HepG2 (cell line): Measurements from ENCODE around the gene VPS50. TPM values are rescaled to one million over a fixed set of nuclear protein-coding genes. Genes with fewer than 3 reads are reported as not detected.

ENCODE experiments used
- GTF3A ChIP-seq: sonication (generic); formaldehyde crosslinking; conservative IDR thresholded peaks from 2 replicates; pipeline ENCODE4 v1.4.0; 2020; ENCODE audit warnings: mild to moderate bottlenecking, missing genetic modification reagents
- GZF1 ChIP-seq: sonication (generic); formaldehyde crosslinking; IDR thresholded peaks from 2 replicates; pipeline ENCODE4 v1.5.1; 2020; ENCODE audit warnings: mild to moderate bottlenecking, missing genetic modification reagents
- KDM3A ChIP-seq: IDR thresholded peaks from 2 replicates; pipeline ENCODE4 v1.6.1; 2018; ENCODE audit warnings: low read depth, missing compliant biosample characterization
- KLF15 ChIP-seq: sonication (generic); formaldehyde crosslinking; IDR thresholded peaks from 2 replicates; pipeline ENCODE4 v1.8.1; 2023; ENCODE audit warnings: borderline replicate concordance, mild to moderate bottlenecking, inconsistent platforms, missing genetic modification reagents, mixed read lengths
- KLF6 ChIP-seq: IDR thresholded peaks from 2 replicates; pipeline ENCODE4 v1.8.0; 2016; ENCODE audit warnings: missing biosample characterization, missing genetic modification reagents
- KLF9 ChIP-seq: IDR thresholded peaks from 2 replicates; pipeline ENCODE4 v1.6.1; 2016; ENCODE audit warnings: low read depth
- NFE2L2 ChIP-seq: fragments of 150-350 bp; IDR thresholded peaks from 2 replicates; pipeline ENCODE4 v1.6.1; 2014; ENCODE audit warnings: low read length
- POGZ ChIP-seq: sonication (generic); formaldehyde crosslinking; IDR thresholded peaks from 2 replicates; pipeline ENCODE4 v1.4.0; 2020; ENCODE audit warnings: mild to moderate bottlenecking, missing genetic modification reagents
- WIZ ChIP-seq: sonication (generic); formaldehyde crosslinking; IDR thresholded peaks from 2 replicates; pipeline ENCODE4 v1.5.1; 2020; ENCODE audit warnings: mild to moderate bottlenecking, missing genetic modification reagents
- ZFP82 ChIP-seq: sonication (generic); formaldehyde crosslinking; IDR thresholded peaks from 2 replicates; pipeline ENCODE4 v1.5.1; 2020; ENCODE audit warnings: mild to moderate bottlenecking, missing genetic modification reagents, borderline replicate concordance
- ZNF20 ChIP-seq: sonication (generic); formaldehyde crosslinking; IDR thresholded peaks from 2 replicates; pipeline ENCODE4 v1.4.0; 2020; ENCODE audit warnings: mild to moderate bottlenecking, moderate library complexity, missing genetic modification reagents
- ZNF563 ChIP-seq: sonication (generic); formaldehyde crosslinking; IDR thresholded peaks from 2 replicates; pipeline ENCODE4 v1.8.0; 2022; ENCODE audit warnings: mild to moderate bottlenecking, moderate library complexity, missing genetic modification reagents
- ZNF775 ChIP-seq: sonication (generic); formaldehyde crosslinking; IDR thresholded peaks from 2 replicates; pipeline ENCODE4 v1.4.0; 2020; ENCODE audit warnings: missing genetic modification reagents, mild to moderate bottlenecking, moderate library complexity, borderline replicate concordance
- ZNF83 ChIP-seq: sonication (generic); formaldehyde crosslinking; IDR thresholded peaks from 2 replicates; pipeline ENCODE4 v1.4.0; 2020; ENCODE audit warnings: missing genetic modification reagents, mild to moderate bottlenecking, borderline replicate concordance
- polyA plus RNA-seq, 8 experiments: library from polyadenylated mRNA; depleted of rRNA in 3 of 8; stranded (reverse) in 7 of 8; unstranded in 1 of 8; fragments of >200 nt; fragmentation: Illumina TruSeq in 4 of 8; extraction: Trizol in 4 of 8; gene quantifications; 2 replicates each; pipeline versions ENCODE4 v1.2.1 to v1.2.3, GENCODE V29; 2011 to 2016; ENCODE audit warnings: low read depth in 4 of 8, missing spikeins in 1 of 8, mixed read lengths in 1 of 8; ENCODE audit not compliant: insufficient read depth in 1 of 8
- total RNA-seq, 5 experiments: library from RNA; depleted of rRNA; stranded (reverse); fragments of >200 nt; fragmentation: Illumina TruSeq; extraction: Trizol; gene quantifications; 2 replicates each; pipeline ENCODE4 v1.2.3, GENCODE V29; 2016; ENCODE audit warnings: low read depth in 1 of 5
- TF ChIP-seq, protein P1 (sequence below): sonication (generic); formaldehyde crosslinking; IDR thresholded peaks from 2 replicates; pipeline ENCODE4 v1.5.1; 2020; ENCODE audit warnings: mild to moderate bottlenecking, missing genetic modification reagents
- TF ChIP-seq, protein P2 (sequence below): sonication (generic); formaldehyde crosslinking; IDR thresholded peaks from 2 replicates; pipeline ENCODE4 v1.4.0; 2020; ENCODE audit warnings: missing genetic modification reagents, borderline replicate concordance
- TF ChIP-seq, protein P3 (sequence below): sonication (generic); formaldehyde crosslinking; IDR thresholded peaks from 2 replicates; pipeline ENCODE4 v1.9.0; 2022; ENCODE audit warnings: low read depth, missing genetic modification reagents
- TF ChIP-seq, protein P4 (sequence below): sonication (generic); formaldehyde crosslinking; IDR thresholded peaks from 2 replicates; pipeline ENCODE4 v1.5.0; 2020; ENCODE audit warnings: mild to moderate bottlenecking, missing genetic modification reagents

The VPS50 gene
- total and polyA plus RNA-seq, 2 of the 13 experiments (the other 11 are each of a cell fraction or from before 2014, with no cell fraction given), result 10.3 to 20.4 TPM

DNA sequence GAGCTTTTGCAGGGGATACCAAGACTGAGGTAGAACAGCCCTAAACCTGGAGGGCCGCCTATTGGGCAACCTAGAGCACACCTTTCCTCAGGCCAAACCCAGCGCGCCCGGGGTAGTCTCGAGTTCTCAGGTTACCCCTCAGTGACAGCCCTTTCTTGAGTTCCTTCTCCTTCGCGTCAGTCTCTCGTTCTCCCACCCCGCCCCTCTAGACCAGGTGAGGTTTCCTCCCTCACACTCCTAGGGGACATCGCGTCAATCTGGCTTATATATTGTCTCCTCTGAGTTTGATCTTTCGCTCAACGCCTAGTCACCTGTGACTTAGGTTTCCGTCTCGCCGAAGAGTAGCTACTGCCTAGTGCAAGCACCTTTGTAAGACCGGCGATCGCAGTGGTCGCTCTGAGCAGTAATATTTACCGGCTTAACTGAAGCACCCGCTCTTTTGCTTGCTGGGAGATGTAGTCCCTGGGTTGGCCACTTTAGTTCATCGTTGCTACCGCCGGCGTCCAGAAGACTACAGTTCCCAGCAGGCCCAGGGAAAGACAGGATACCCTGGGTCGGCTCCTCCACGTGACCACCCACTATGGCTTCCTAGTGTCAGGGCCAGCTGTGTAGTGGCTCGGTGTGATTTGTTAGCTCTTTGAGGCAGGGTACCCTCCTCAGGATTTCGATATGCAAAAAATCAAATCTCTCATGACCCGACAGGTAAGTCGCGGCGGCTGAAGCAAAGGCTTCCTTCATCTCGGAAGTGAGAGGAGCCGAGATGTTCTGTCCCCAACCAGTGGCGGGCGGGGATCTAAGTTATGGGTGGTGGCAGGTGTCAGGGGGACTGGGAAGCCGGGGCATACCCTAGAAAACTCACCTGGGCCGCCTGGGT, at the start of gene VPS50 (continued):
- TF ChIP-seq KDM3A (CRISPR knock-in tag) (no peak; the same call in 1 of the 2 replicates), NFE2L2 (no peak), GTF3A (CRISPR knock-in tag) (0 out of 2 replicates have a peak, but pooled peaks have one; percentile 47), GZF1 (CRISPR knock-in tag) (no peak), KLF9 (no peak), ZNF20 (CRISPR knock-in tag) (no peak), ZNF775 (CRISPR knock-in tag) (no peak), ZNF83 (CRISPR knock-in tag) (no peak), ZFP82 (no peak; the same call in 1 of the 2 replicates), ZNF563 (no peak), KLF6 (CRISPR knock-in tag) (no peak), WIZ (CRISPR knock-in tag) (no peak), POGZ (peak; percentile 74), KLF15 (no peak)
- TF ChIP-seq, protein P1, sequence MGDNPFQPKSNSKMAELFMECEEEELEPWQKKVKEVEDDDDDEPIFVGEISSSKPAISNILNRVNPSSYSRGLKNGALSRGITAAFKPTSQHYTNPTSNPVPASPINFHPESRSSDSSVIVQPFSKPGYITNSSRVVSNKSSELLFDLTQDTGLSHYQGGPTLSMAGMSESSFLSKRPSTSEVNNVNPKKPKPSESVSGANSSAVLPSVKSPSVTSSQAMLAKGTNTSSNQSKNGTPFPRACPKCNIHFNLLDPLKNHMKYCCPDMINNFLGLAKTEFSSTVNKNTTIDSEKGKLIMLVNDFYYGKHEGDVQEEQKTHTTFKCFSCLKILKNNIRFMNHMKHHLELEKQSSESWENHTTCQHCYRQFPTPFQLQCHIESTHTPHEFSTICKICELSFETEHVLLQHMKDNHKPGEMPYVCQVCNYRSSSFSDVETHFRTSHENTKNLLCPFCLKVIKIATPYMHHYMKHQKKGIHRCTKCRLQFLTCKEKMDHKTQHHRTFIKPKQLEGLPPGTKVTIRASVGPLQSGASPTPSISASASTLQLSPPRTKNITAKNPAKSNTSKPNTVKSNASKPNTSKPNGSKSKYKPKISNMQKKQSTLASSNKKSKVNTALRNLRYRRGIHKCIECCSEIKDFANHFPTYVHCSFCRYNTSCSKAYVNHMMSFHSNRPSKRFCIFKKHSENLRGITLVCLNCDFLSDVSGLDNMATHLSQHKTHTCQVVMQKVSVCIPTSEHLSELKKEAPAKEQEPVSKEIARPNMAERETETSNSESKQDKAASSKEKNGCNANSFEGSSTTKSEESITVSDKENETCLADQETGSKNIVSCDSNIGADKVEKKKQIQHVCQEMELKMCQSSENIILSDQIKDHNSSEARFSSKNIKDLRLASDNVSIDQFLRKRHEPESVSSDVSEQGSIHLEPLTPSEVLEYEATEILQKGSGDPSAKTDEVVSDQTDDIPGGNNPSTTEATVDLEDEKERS, result no peak
- TF ChIP-seq, protein P2, sequence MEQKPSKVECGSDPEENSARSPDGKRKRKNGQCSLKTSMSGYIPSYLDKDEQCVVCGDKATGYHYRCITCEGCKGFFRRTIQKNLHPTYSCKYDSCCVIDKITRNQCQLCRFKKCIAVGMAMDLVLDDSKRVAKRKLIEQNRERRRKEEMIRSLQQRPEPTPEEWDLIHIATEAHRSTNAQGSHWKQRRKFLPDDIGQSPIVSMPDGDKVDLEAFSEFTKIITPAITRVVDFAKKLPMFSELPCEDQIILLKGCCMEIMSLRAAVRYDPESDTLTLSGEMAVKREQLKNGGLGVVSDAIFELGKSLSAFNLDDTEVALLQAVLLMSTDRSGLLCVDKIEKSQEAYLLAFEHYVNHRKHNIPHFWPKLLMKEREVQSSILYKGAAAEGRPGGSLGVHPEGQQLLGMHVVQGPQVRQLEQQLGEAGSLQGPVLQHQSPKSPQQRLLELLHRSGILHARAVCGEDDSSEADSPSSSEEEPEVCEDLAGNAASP (CRISPR knock-in tag), result peak; percentile 10; the same call in 1 of the 2 replicates
- TF ChIP-seq, protein P3, sequence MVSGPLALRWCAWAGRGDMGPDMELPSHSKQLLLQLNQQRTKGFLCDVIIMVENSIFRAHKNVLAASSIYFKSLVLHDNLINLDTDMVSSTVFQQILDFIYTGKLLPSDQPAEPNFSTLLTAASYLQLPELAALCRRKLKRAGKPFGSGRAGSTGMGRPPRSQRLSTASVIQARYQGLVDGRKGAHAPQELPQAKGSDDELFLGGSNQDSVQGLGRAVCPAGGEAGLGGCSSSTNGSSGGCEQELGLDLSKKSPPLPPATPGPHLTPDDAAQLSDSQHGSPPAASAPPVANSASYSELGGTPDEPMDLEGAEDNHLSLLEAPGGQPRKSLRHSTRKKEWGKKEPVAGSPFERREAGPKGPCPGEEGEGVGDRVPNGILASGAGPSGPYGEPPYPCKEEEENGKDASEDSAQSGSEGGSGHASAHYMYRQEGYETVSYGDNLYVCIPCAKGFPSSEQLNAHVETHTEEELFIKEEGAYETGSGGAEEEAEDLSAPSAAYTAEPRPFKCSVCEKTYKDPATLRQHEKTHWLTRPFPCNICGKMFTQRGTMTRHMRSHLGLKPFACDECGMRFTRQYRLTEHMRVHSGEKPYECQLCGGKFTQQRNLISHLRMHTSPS (CRISPR knock-in tag), result no peak
- TF ChIP-seq, protein P4, sequence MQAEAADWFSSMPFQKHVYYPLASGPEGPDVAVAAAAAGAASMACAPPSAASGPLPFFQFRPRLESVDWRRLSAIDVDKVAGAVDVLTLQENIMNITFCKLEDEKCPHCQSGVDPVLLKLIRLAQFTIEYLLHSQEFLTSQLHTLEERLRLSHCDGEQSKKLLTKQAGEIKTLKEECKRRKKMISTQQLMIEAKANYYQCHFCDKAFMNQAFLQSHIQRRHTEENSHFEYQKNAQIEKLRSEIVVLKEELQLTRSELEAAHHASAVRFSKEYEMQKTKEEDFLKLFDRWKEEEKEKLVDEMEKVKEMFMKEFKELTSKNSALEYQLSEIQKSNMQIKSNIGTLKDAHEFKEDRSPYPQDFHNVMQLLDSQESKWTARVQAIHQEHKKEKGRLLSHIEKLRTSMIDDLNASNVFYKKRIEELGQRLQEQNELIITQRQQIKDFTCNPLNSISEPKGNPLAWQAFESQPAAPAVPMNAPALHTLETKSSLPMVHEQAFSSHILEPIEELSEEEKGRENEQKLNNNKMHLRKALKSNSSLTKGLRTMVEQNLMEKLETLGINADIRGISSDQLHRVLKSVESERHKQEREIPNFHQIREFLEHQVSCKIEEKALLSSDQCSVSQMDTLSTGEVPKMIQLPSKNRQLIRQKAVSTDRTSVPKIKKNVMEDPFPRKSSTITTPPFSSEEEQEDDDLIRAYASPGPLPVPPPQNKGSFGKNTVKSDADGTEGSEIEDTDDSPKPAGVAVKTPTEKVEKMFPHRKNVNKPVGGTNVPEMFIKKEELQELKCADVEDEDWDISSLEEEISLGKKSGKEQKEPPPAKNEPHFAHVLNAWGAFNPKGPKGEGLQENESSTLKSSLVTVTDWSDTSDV (CRISPR knock-in tag), result no peak
